Spinal cord (tissue), 10 donors: ENCODE data around the gene NEU1. TPM values are rescaled to one million over a fixed set of nuclear protein-coding genes. Genes with fewer than 3 reads are reported as not detected.

Source experiments
- DNase-seq, 6 donors: peaks; one replicate each; pipeline versions ENCODE4 v3.0.0 to v3.0.0-alpha.2; 2013 to 2015; ENCODE audit warnings: low spot score in 6 of 6, low read depth in 4 of 6
- H3K27ac ChIP-seq: one replicate; pipeline ENCODE4 v1.5.1; 2013; ENCODE audit warnings: low read depth, low read length, control low read depth
- H3K27me3 ChIP-seq: one replicate; pipeline ENCODE4 v1.6.1; 2013; ENCODE audit warnings: low read length; ENCODE audit not compliant: control insufficient read depth, insufficient read depth
- H3K36me3 ChIP-seq: one replicate; pipeline ENCODE4 v1.6.1; 2013; ENCODE audit warnings: low read length; ENCODE audit not compliant: control insufficient read depth, insufficient read depth
- H3K4me1 ChIP-seq: one replicate; pipeline ENCODE4 v1.6.1; 2013; ENCODE audit warnings: low read length; ENCODE audit not compliant: control insufficient read depth, insufficient read depth
- H3K4me3 ChIP-seq: one replicate; pipeline ENCODE4 v1.5.1; 2013; ENCODE audit warnings: low read depth, low read length, control low read depth
- H3K9me3 ChIP-seq: one replicate; pipeline ENCODE4 v1.6.1; 2013; ENCODE audit warnings: low read length; ENCODE audit not compliant: control insufficient read depth, insufficient read depth
- WGBS: methylation state at CpG from one replicate; pipeline ENCODE4 v1.1.5; 2013; ENCODE audit warnings: missing lambda C conversion rate; ENCODE audit not compliant: insufficient coverage; 5-methylcytosine and 5-hydroxymethylcytosine counted together
- polyA plus RNA-seq, 2 donors: library from polyadenylated mRNA; unstranded; fragments of 120-200 nt; gene quantifications; one replicate each; pipeline ENCODE4 v1.2.1, GENCODE V29; 2013; ENCODE audit not compliant: insufficient read length in 2 of 2
- total RNA-seq, 2 donors: library from RNA; depleted of rRNA in 1 of 2; stranded (reverse); fragments of 120-200 nt in 1 of 2; fragments of >200 nt in 1 of 2; gene quantifications; one replicate each; pipeline versions ENCODE4 v1.2.3 to v1.2.4, GENCODE V29; 2013 to 2014
- donor health status: healthy.

Gene NEU1
- total and polyA plus RNA-seq, 4 donors, result 21.9 to 47.5 (median 24.5) TPM

GRCh38 chr6:31903957-31904356 is 41.3 kb upstream of the NEU1 start:
- peaks cover 24% of the 10 kb centered on the region for H3K4me1 ChIP-seq
- no peak overlapping the region for H3K4me3 ChIP-seq
- WGBS, result 100% methylated on average over 1 of the region's 3 CpGs
- H3K27ac ChIP-seq, result no peak overlapping the region
- H3K36me3 ChIP-seq, result peaks cover 15% of the 10 kb centered on the region
- no peak for DNase-seq
- H3K27me3 ChIP-seq, result no peaks in the 10 kb centered on the region
- no peaks in the 10 kb centered on the region for H3K9me3 ChIP-seq

GRCh38 chr6:31901953-31902643 is 39.5 kb upstream of the NEU1 start, which contains the start of gene ZBTB12:
Gene ZBTB12 (minus strand): TSS chr6:31902086. CDS start chr6:31901305, 781 bp downstream.
- peak; percentile 96 to 100 (median 99) for DNase-seq
- WGBS, result under 1% methylated on average over 59 of the region's 77 CpGs
- Histone ChIP-seq H3K4me3 (peak within 1 kb of the TSS; percentile 76), H3K27ac (peak within 1 kb of the TSS; percentile 94), H3K9me3 (no peaks in the 10 kb centered on the region), H3K27me3 (no peaks in the 10 kb centered on the region), H3K4me1 (peaks cover 32% of the 10 kb centered on the region), H3K36me3 (peaks cover 15% of the 10 kb centered on the region)

GRCh38 chr6:31901415-31901952 is 38.9 kb upstream of the NEU1 start:
- H3K36me3 ChIP-seq, result peaks cover 16% of the 10 kb centered on the region
- H3K4me1 ChIP-seq, result peaks cover 38% of the 10 kb centered on the region
- H3K4me3 ChIP-seq, result peak overlapping the region; percentile 76
- H3K27me3 ChIP-seq, result no peaks in the 10 kb centered on the region
- H3K27ac ChIP-seq, result peak overlapping the region; percentile 86
- peak in 3 of 6 donors; percentile 30 to 88 (median 74) for DNase-seq
- no peaks in the 10 kb centered on the region for H3K9me3 ChIP-seq
- WGBS, result 0% methylated on average over 14 of the region's 45 CpGs

GRCh38 chr6:31900917-31901414 is 38.3 kb upstream of the NEU1 start:
- Histone ChIP-seq H3K36me3 (peaks cover 21% of the 10 kb centered on the region), H3K27me3 (no peaks in the 10 kb centered on the region), H3K4me1 (peaks cover 43% of the 10 kb centered on the region), H3K27ac (peak overlapping the region; percentile 86), H3K4me3 (peak overlapping the region; percentile 76), H3K9me3 (no peaks in the 10 kb centered on the region)
- peak in 1 of 6 donors; percentile 66 for DNase-seq
- WGBS, result 20% methylated on average over 27 of the region's 29 CpGs

- 82% methylated on average over 39 of the region's 49 CpGs for WGBS
- H3K4me1 ChIP-seq, result peaks cover 43% of the 10 kb centered on the region
These were observed 37.5 kb upstream of the NEU1 start for GRCh38 chr6:31899882-31900722.

GRCh38 chr6:31899215-31899614 is 36.6 kb upstream of the NEU1 start:
- H3K4me3 ChIP-seq, result no peak overlapping the region
- H3K27ac ChIP-seq, result no peak overlapping the region
- WGBS, result 64% methylated on average over 5 of the region's 5 CpGs
- peaks cover 43% of the 10 kb centered on the region for H3K4me1 ChIP-seq
- no peaks in the 10 kb centered on the region for H3K9me3 ChIP-seq
- no peaks in the 10 kb centered on the region for H3K27me3 ChIP-seq
- no peak for DNase-seq
- H3K36me3 ChIP-seq, result peaks cover 36% of the 10 kb centered on the region

More at GRCh38 chr6:31899882-31900722, 37.5 kb upstream of the NEU1 start:
- Histone ChIP-seq H3K27ac (no peak overlapping the region), H3K4me3 (no peak overlapping the region), H3K36me3 (peaks cover 28% of the 10 kb centered on the region), H3K27me3 (no peaks in the 10 kb centered on the region), H3K9me3 (no peaks in the 10 kb centered on the region)
- DNase-seq, result no peak

GRCh38 chr6:31898383-31899011 is 35.9 kb upstream of the NEU1 start:
- Histone ChIP-seq H3K27ac (peak overlapping the region; percentile 86), H3K27me3 (no peaks in the 10 kb centered on the region), H3K4me1 (peaks cover 43% of the 10 kb centered on the region), H3K36me3 (peaks cover 43% of the 10 kb centered on the region), H3K4me3 (peak overlapping the region; percentile 99), H3K9me3 (no peaks in the 10 kb centered on the region)
- peak in 4 of 6 donors; percentile 28 to 90 (median 53) for DNase-seq
- 0% methylated on average over 2 of the region's 8 CpGs for WGBS

- Histone ChIP-seq H3K27ac (peak within 1 kb of the TSS; percentile 86), H3K4me1 (peaks cover 42% of the 10 kb centered on the region), H3K4me3 (peak within 1 kb of the TSS; percentile 99), H3K36me3 (peaks cover 50% of the 10 kb centered on the region), H3K27me3 (no peaks in the 10 kb centered on the region), H3K9me3 (no peaks in the 10 kb centered on the region)
- peak in 5 of 6 donors; percentile 76 to 97 (median 86) for DNase-seq
- 0% methylated on average over 46 of the region's 49 CpGs for WGBS
These were observed 35.2 kb upstream of the NEU1 start, which contains the start of gene EHMT2 for GRCh38 chr6:31897612-31898382. Gene EHMT2 (minus strand): TSS chr6:31897698. CDS start chr6:31897677, 21 bp downstream.
